Subcutaneous abdominal adipose tissue (tissue), 5 donors: ENCODE results near the gene SNX2.
"Not testable (repeated sequence)": the region's sequence is repeated elsewhere in the genome, so short reads cannot be mapped to it uniquely, and the experiment has no call there.

Source experiments
- H3K27ac ChIP-seq: one replicate; pipeline ENCODE4 v1.7.0; 2013; ENCODE audit warnings: low read depth, mild to moderate bottlenecking, inconsistent platforms, low read length, moderate library complexity
- H3K27me3 ChIP-seq, 5 donors: one replicate each; pipeline ENCODE4 v1.7.0; 2013; ENCODE audit warnings: low read length in 5 of 5, inconsistent platforms in 1 of 5; ENCODE audit not compliant: control insufficient read depth in 5 of 5, insufficient read depth in 4 of 5
- H3K36me3 ChIP-seq, 5 donors: one replicate each; pipeline ENCODE4 v1.7.0; 2013; ENCODE audit warnings: low read length in 5 of 5; ENCODE audit not compliant: control insufficient read depth in 5 of 5, insufficient read depth in 5 of 5
- H3K4me1 ChIP-seq, 5 donors: one replicate each; pipeline ENCODE4 v1.7.0; 2013; ENCODE audit warnings: low read length in 5 of 5, mild to moderate bottlenecking in 3 of 5, moderate library complexity in 1 of 5; ENCODE audit not compliant: control insufficient read depth in 5 of 5, insufficient read depth in 5 of 5
- H3K4me3 ChIP-seq, 5 donors: one replicate each; pipeline ENCODE4 v1.7.0; 2013; ENCODE audit warnings: low read length in 5 of 5, low read depth in 1 of 5
- H3K9ac ChIP-seq, 5 donors: one replicate each; pipeline ENCODE4 v1.7.0; 2013; ENCODE audit warnings: low read length in 5 of 5, mild to moderate bottlenecking in 4 of 5, moderate library complexity in 3 of 5
- H3K9me3 ChIP-seq, 5 donors: one replicate each; pipeline ENCODE4 v1.7.0; 2013; ENCODE audit warnings: low read length in 5 of 5; ENCODE audit not compliant: control insufficient read depth in 5 of 5
- donor health status: healthy.
- donor health status: healthy.
- donor health status: healthy.
- donor health status: healthy.
- donor health status: healthy.

SNX2 gene

GRCh38 chr5:122849771-122850170 lies 74.9 kb downstream of the SNX2 start:
- H3K27ac ChIP-seq = no peak overlapping the region
- H3K9ac ChIP-seq = no peak overlapping the region
- no peaks in the 10 kb centered on the region for H3K36me3 ChIP-seq
- no peaks in the 10 kb centered on the region for H3K27me3 ChIP-seq
- H3K4me3 ChIP-seq = no peak overlapping the region
- no peaks in the 10 kb centered on the region for H3K9me3 ChIP-seq
- H3K4me1 ChIP-seq = peaks cover 0 to 12% (median 8%) of the 10 kb centered on the region in 5 donors

GRCh38 chr5:122857538-122857937 lies 82.7 kb downstream of the SNX2 start:
- H3K9me3 ChIP-seq, H3K36me3 ChIP-seq, H3K4me1 ChIP-seq, H3K4me3 ChIP-seq, H3K9ac ChIP-seq, H3K27ac ChIP-seq, H3K27me3 ChIP-seq: not testable (repeated sequence)

- H3K27ac ChIP-seq = no peak overlapping the region
- no peak overlapping the region for H3K4me3 ChIP-seq
- H3K36me3 ChIP-seq = no peaks in the 10 kb centered on the region
- H3K9me3 ChIP-seq = no peaks in the 10 kb centered on the region
- no peak overlapping the region for H3K9ac ChIP-seq
- no peaks in the 10 kb centered on the region for H3K4me1 ChIP-seq
- no peaks in the 10 kb centered on the region for H3K27me3 ChIP-seq
Observed at GRCh38 chr5:122858451-122858850, 83.6 kb downstream of the SNX2 start.

GRCh38 chr5:122863240-122863639 lies 88.4 kb downstream of the SNX2 start:
- Histone ChIP-seq H3K4me1 (no peaks in the 10 kb centered on the region), H3K4me3 (no peak overlapping the region), H3K27ac (no peak overlapping the region), H3K9ac (no peak overlapping the region), H3K27me3 (no peaks in the 10 kb centered on the region), H3K9me3 (no peaks in the 10 kb centered on the region), H3K36me3 (peaks cover 0 to 10% (median 7%) of the 10 kb centered on the region in 5 donors)

GRCh38 chr5:122863721-122864120 lies 88.8 kb downstream of the SNX2 start:
- Histone ChIP-seq H3K9me3 (no peaks in the 10 kb centered on the region), H3K36me3 (peaks cover 0 to 13% (median 9%) of the 10 kb centered on the region in 5 donors), H3K9ac (no peak overlapping the region), H3K27ac (no peak overlapping the region), H3K4me1 (no peaks in the 10 kb centered on the region), H3K4me3 (no peak overlapping the region), H3K27me3 (no peaks in the 10 kb centered on the region)

GRCh38 chr5:122864400-122864799 lies 89.5 kb downstream of the SNX2 start:
- Histone ChIP-seq H3K27ac (no peak overlapping the region), H3K27me3 (no peaks in the 10 kb centered on the region), H3K4me3 (no peak overlapping the region), H3K9me3 (no peaks in the 10 kb centered on the region), H3K9ac (no peak overlapping the region), H3K4me1 (no peaks in the 10 kb centered on the region), H3K36me3 (peaks cover 0 to 13% (median 9%) of the 10 kb centered on the region in 5 donors)

- H3K9me3 ChIP-seq = no peaks in the 10 kb centered on the region
- no peaks in the 10 kb centered on the region for H3K27me3 ChIP-seq
- H3K4me3 ChIP-seq = no peak overlapping the region
- H3K4me1 ChIP-seq = no peaks in the 10 kb centered on the region
- no peak overlapping the region for H3K9ac ChIP-seq
- H3K27ac ChIP-seq = no peak overlapping the region
- peaks cover 0 to 13% (median 9%) of the 10 kb centered on the region in 5 donors for H3K36me3 ChIP-seq
Observed at GRCh38 chr5:122864842-122865241, 90.0 kb downstream of the SNX2 start.

GRCh38 chr5:122870219-122870856 lies 95.5 kb downstream of the SNX2 start:
- no peak overlapping the region for H3K4me3 ChIP-seq
- no peaks in the 10 kb centered on the region for H3K27me3 ChIP-seq
- no peak overlapping the region for H3K27ac ChIP-seq

GRCh38 chr5:122871661-122872060 lies 96.8 kb downstream of the SNX2 start:
- peaks cover 2 to 10% (median 4%) of the 10 kb centered on the region in 5 donors for H3K36me3 ChIP-seq
- no peak overlapping the region for H3K9ac ChIP-seq
- H3K4me3 ChIP-seq = no peak overlapping the region
- H3K4me1 ChIP-seq = peaks cover 0 to 7% (median 0%) of the 10 kb centered on the region in 5 donors
- H3K27me3 ChIP-seq = no peaks in the 10 kb centered on the region
- H3K27ac ChIP-seq = no peak overlapping the region
- H3K9me3 ChIP-seq = no peaks in the 10 kb centered on the region

More at GRCh38 chr5:122870219-122870856, 95.5 kb downstream of the SNX2 start:
- Histone ChIP-seq H3K36me3 (peaks cover 0 to 13% (median 9%) of the 10 kb centered on the region in 5 donors), H3K9ac (no peak overlapping the region), H3K4me1 (peaks cover 0 to 7% (median 0%) of the 10 kb centered on the region in 5 donors), H3K9me3 (no peaks in the 10 kb centered on the region)

GRCh38 chr5:122874179-122874875 lies 99.4 kb downstream of the SNX2 start:
- H3K9me3 ChIP-seq = no peaks in the 10 kb centered on the region
- H3K4me3 ChIP-seq = no peak overlapping the region
- no peaks in the 10 kb centered on the region for H3K27me3 ChIP-seq
- peaks cover 0 to 3% (median 0%) of the 10 kb centered on the region in 5 donors for H3K36me3 ChIP-seq
- H3K4me1 ChIP-seq = peaks cover 0 to 9% (median 5%) of the 10 kb centered on the region in 5 donors
- no peak overlapping the region for H3K27ac ChIP-seq
- H3K9ac ChIP-seq = no peak overlapping the region
